ENCODE data around the gene SMOC2. TPM values are rescaled to one million over a fixed set of nuclear protein-coding genes. Genes with fewer than 3 reads are reported as not detected.

The SMOC2 gene
- total and polyA plus RNA-seq, 2 of the 13 experiments (the other 11 are each of a cell fraction or from before 2014, with no cell fraction given) = not detected

DNA sequence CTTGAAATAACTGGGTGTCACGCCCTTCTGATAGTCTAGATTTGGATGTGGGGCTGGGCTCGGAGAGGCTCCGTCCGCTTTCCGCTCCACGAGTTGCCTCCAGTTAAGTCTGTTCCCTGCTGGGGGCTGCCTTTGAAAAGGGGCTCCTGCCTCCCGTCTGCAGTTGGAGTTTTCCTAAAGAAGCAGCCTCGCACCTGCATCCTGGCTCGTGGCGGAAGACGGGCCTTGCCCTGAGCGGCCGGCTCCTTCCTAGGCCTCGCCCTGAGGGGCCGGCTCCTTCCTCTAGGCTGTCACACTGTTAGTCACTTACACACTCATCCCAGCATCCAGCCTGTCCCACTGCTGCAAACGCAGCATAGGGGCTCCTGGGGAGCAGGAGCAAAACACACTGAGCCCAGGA, 74.4 kb downstream of the SMOC2 start (continued):
- TF ChIP-seq, protein P1, sequence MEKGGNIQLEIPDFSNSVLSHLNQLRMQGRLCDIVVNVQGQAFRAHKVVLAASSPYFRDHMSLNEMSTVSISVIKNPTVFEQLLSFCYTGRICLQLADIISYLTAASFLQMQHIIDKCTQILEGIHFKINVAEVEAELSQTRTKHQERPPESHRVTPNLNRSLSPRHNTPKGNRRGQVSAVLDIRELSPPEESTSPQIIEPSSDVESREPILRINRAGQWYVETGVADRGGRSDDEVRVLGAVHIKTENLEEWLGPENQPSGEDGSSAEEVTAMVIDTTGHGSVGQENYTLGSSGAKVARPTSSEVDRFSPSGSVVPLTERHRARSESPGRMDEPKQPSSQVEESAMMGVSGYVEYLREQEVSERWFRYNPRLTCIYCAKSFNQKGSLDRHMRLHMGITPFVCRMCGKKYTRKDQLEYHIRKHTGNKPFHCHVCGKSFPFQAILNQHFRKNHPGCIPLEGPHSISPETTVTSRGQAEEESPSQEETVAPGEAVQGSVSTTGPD (CRISPR knock-in tag; IDR thresholded peaks at IDR 0.05) = no peak
- no peak for TF ChIP-seq ZNF121 (CRISPR knock-in tag; IDR thresholded peaks at IDR 0.05)
- no peak for TF ChIP-seq HES4 (CRISPR knock-in tag; IDR thresholded peaks at IDR 0.05; ENCODE audit: borderline replicate concordance)
- no peak for TF ChIP-seq NFE2 (CRISPR knock-in tag; IDR thresholded peaks at IDR 0.05)
- TF ChIP-seq HNRNPH1 (optimal IDR thresholded peaks at IDR 0.05; ENCODE audit: low read depth, low read length) = no peak
- TF ChIP-seq KIAA2018 (CRISPR knock-in tag; IDR thresholded peaks at IDR 0.05; ENCODE audit: borderline replicate concordance) = no peak
- TF ChIP-seq, protein P2, sequence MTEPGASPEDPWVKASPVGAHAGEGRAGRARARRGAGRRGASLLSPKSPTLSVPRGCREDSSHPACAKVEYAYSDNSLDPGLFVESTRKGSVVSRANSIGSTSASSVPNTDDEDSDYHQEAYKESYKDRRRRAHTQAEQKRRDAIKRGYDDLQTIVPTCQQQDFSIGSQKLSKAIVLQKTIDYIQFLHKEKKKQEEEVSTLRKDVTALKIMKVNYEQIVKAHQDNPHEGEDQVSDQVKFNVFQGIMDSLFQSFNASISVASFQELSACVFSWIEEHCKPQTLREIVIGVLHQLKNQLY (CRISPR knock-in tag; IDR thresholded peaks at IDR 0.05) = no peak
- no peak for TF ChIP-seq FOSL1 (CRISPR knock-in tag; IDR thresholded peaks at IDR 0.05; ENCODE audit: borderline replicate concordance)

Measured in HepG2 (cell line).